AG09309 (cell line): ENCODE measurements around the gene MRPS6.

Experiments used
- DNase-seq: peaks from one replicate; pipeline ENCODE4 v3.0.0-alpha.2; 2010; ENCODE audit warnings: low read depth
- H3K4me3 ChIP-seq: 2 replicates; pipeline ENCODE4 v1.5.1; 2011; ENCODE audit warnings: mild to moderate bottlenecking, low read depth, low read length, moderate library complexity; ENCODE audit not compliant: control insufficient read depth
- TF ChIP-seq, protein P1 (sequence below): IDR thresholded peaks from 2 replicates; pipeline ENCODE4 v1.5.1; 2011; ENCODE audit warnings: mild to moderate bottlenecking, low read depth, low read length, inconsistent platforms; ENCODE audit not compliant: insufficient read depth, control insufficient read depth; ENCODE audit errors: missing control alignments

MRPS6 gene

DNA sequence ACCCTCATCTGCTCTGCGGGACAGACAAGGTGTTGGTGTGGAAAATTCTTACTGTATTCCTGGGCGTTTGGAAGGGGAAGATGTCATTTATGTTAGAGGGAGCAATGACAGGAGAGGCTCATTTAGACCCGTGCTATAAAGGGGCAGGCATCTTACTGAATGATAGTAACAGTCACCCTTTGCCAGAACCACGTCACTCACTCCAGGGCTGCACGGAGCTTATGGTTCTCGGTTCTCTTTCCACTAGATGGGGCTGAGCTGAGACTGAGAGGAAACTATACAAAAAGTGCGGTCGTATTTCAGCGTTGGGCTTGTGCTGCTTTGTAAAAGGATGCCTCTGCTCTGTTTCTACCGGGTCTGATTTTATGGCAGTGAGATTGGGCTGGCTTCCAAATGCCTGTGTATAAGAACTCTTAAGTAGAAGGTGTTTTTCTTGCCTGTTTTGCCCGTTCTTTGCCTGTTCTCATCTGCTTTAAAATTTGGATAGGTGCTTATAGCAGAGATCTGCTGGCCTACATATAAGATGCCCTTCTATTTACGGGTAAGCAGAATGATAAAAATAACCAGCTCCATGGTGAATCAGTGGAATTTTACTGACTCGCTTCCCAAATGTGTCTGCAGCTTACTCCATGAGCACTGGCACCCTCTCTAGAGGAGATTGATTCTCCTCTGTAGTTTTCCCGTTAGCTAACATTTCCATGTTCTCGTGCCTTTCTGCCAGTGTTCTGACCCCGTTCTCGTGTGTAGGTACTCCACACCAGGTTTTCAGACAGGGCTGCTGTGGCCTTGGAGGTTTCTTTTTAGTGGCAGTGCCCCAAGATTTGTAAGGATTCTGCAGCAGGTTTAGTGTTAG, 55.9 kb downstream of the MRPS6 start:
- DNase-seq, result peak; percentile 64
- H3K4me3 ChIP-seq, result no peak overlapping the region; the same call in 1 of the 2 replicates
- TF ChIP-seq, protein P1, sequence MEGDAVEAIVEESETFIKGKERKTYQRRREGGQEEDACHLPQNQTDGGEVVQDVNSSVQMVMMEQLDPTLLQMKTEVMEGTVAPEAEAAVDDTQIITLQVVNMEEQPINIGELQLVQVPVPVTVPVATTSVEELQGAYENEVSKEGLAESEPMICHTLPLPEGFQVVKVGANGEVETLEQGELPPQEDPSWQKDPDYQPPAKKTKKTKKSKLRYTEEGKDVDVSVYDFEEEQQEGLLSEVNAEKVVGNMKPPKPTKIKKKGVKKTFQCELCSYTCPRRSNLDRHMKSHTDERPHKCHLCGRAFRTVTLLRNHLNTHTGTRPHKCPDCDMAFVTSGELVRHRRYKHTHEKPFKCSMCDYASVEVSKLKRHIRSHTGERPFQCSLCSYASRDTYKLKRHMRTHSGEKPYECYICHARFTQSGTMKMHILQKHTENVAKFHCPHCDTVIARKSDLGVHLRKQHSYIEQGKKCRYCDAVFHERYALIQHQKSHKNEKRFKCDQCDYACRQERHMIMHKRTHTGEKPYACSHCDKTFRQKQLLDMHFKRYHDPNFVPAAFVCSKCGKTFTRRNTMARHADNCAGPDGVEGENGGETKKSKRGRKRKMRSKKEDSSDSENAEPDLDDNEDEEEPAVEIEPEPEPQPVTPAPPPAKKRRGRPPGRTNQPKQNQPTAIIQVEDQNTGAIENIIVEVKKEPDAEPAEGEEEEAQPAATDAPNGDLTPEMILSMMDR, result peak; percentile 64

DNA sequence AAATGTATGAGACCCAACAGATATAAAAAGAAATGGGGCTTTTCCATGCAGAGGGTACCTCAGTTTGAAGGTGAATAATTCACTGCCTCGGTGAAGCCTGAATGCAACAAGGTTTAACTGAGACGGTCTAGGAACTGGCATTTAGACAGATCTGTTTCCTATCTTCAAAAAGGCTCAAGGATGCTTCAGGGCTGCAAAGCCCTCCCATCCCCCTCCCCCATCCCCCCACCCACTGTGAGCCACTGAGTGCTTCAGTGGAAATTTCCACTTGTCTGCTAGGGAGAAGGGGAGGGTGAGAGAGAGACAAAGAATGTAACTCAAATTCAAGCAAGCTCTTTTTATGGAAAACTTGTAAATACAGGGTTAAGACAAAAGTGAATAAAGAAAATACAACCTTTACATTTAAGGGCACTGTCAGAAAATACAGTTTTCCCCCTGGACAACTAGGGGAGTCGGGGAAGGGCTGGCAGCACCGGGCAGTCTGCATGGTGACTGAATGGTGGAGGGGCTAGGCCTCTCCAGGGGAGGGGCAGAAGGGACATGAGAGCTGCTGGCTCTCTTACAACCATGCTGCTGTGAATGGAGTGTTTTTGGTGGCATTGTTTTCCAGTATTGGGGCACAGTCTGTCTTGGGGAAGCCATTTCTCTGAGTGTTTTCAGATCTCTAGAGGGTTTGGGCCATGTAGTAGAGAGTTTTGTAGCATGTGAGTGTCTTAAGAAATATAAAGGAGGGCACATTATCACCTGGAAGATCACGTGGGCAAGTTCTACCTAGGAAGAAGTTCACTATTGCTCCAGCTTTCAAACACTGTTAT, 56.7 kb downstream of the MRPS6 start:
- H3K4me3 ChIP-seq, result no peak overlapping the region; the same call in 1 of the 2 replicates
- DNase-seq, result no peak
- TF ChIP-seq, protein P1, result no peak

- TF ChIP-seq, protein P1, result no peak
- no peak overlapping the region for H3K4me3 ChIP-seq
- no peak for DNase-seq
Observed at GRCh38 chr21:34130716-34130985, 57.3 kb downstream of the MRPS6 start.

- DNase-seq, result no peak
- TF ChIP-seq, protein P1, result no peak
- no peak overlapping the region for H3K4me3 ChIP-seq
Observed at GRCh38 chr21:34131586-34131985, 58.2 kb downstream of the MRPS6 start.

GRCh38 chr21:34132202-34132601, 58.8 kb downstream of the MRPS6 start:
- TF ChIP-seq, protein P1, result no peak
- no peak overlapping the region for H3K4me3 ChIP-seq
- no peak for DNase-seq

DNA sequence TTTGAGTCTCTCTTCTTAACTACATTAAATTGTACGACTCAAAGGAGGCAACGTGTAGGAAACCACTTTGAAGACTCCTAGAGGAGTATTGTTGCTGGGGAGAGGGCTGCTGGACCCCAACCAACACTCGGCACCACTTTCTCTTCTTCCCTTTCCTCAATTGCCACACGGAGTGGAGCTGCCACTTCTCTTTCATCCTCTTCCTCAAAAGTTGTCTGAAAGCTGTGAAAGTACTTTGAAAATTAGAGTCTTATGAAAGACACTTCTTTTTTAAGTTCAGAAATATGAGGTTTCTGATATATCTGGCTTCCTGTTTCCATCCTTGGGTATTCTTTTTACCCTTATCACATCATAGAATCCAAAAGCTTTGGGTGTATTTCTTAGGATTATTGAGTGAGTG, 59.5 kb downstream of the MRPS6 start:
- TF ChIP-seq, protein P1, result no peak
- no peak overlapping the region for H3K4me3 ChIP-seq
- DNase-seq, result no peak
